ENCODE data around the gene SETD4. TPM values are rescaled to one million over a fixed set of nuclear protein-coding genes. Genes with fewer than 3 reads are reported as not detected.

The SETD4 gene
- total RNA-seq, 1 experiment from 2014 or later: 15.6 TPM

GRCh38 chr21:36030581-36031189, 29.6 kb downstream of the SETD4 start:
- POLR2A ChIA-PET: no interaction called here
- no TSS peak for BruUV-seq (replicated peaks)
- H3K27ac ChIP-seq (ENCODE audit: low read length): no peak overlapping the region
- TF ChIP-seq POLR2AphosphoS5 (IDR thresholded peaks at IDR 0.05; ENCODE audit: low read depth, low read length): no peak
- TF ChIP-seq, protein P1, sequence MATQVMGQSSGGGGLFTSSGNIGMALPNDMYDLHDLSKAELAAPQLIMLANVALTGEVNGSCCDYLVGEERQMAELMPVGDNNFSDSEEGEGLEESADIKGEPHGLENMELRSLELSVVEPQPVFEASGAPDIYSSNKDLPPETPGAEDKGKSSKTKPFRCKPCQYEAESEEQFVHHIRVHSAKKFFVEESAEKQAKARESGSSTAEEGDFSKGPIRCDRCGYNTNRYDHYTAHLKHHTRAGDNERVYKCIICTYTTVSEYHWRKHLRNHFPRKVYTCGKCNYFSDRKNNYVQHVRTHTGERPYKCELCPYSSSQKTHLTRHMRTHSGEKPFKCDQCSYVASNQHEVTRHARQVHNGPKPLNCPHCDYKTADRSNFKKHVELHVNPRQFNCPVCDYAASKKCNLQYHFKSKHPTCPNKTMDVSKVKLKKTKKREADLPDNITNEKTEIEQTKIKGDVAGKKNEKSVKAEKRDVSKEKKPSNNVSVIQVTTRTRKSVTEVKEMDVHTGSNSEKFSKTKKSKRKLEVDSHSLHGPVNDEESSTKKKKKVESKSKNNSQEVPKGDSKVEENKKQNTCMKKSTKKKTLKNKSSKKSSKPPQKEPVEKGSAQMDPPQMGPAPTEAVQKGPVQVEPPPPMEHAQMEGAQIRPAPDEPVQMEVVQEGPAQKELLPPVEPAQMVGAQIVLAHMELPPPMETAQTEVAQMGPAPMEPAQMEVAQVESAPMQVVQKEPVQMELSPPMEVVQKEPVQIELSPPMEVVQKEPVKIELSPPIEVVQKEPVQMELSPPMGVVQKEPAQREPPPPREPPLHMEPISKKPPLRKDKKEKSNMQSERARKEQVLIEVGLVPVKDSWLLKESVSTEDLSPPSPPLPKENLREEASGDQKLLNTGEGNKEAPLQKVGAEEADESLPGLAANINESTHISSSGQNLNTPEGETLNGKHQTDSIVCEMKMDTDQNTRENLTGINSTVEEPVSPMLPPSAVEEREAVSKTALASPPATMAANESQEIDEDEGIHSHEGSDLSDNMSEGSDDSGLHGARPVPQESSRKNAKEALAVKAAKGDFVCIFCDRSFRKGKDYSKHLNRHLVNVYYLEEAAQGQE (IDR thresholded peaks at IDR 0.05; ENCODE audit: insufficient read depth in 1 of 2, low read depth in 2 of 2, low read length in 1 of 2): no peak
- TF ChIP-seq, protein P2, sequence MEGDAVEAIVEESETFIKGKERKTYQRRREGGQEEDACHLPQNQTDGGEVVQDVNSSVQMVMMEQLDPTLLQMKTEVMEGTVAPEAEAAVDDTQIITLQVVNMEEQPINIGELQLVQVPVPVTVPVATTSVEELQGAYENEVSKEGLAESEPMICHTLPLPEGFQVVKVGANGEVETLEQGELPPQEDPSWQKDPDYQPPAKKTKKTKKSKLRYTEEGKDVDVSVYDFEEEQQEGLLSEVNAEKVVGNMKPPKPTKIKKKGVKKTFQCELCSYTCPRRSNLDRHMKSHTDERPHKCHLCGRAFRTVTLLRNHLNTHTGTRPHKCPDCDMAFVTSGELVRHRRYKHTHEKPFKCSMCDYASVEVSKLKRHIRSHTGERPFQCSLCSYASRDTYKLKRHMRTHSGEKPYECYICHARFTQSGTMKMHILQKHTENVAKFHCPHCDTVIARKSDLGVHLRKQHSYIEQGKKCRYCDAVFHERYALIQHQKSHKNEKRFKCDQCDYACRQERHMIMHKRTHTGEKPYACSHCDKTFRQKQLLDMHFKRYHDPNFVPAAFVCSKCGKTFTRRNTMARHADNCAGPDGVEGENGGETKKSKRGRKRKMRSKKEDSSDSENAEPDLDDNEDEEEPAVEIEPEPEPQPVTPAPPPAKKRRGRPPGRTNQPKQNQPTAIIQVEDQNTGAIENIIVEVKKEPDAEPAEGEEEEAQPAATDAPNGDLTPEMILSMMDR (IDR thresholded peaks at IDR 0.05): no peak
- no peak for TF ChIP-seq SIN3A (IDR thresholded peaks at IDR 0.05; ENCODE audit: borderline replicate concordance, insufficient read depth, low read depth, low read length)
- no peak for TF ChIP-seq TCF7L2 (IDR thresholded peaks at IDR 0.05; ENCODE audit: low read depth, low read length)
- H3K4me3 ChIP-seq (ENCODE audit: low read depth in 2 of 2, low read length in 2 of 2): no peak overlapping the region
- H3K36me3 ChIP-seq (ENCODE audit: control insufficient read depth, insufficient read depth, low read length): no peaks in the 10 kb centered on the region
- CTCF ChIA-PET: interaction anchor here (0.6 to 0.7 kb wide), 2 partner anchors 21 to 130 kb away, joined by 6 to 8 read pairs; no protein-coding TSS in a partner anchor
- no peaks in the 10 kb centered on the region for H3K27me3 ChIP-seq (ENCODE audit: control insufficient read depth, insufficient read depth, low read length)
- no peaks in the 10 kb centered on the region for H3K9me3 ChIP-seq (ENCODE audit: control insufficient read depth, insufficient read depth, low read depth, low read length)
- H3K4me1 ChIP-seq (ENCODE audit: control insufficient read depth, insufficient read depth, low read length): no peaks in the 10 kb centered on the region
- ATAC-seq (no peak), DNase-seq (ENCODE audit: low read depth, low spot score) (no peak)
- intact Hi-C loops (cut with micrococcal nuclease; ENCODE audit: unreplicated experiment): no loop called here
- in situ Hi-C loops (cut with HindIII; ENCODE audit: low pct_unique_long_range_greater_than_20kb, low sequenced_read_pairs): no loop called here

- in situ Hi-C loops (cut with HindIII; ENCODE audit: low pct_unique_long_range_greater_than_20kb, low sequenced_read_pairs): no loop called here
- BruUV-seq (replicated peaks): no TSS peak
- no peak for ATAC-seq
Measured at GRCh38 chr21:36029309-36029708, 31.0 kb downstream of the SETD4 start.

More at GRCh38 chr21:36029309-36029708, 31.0 kb downstream of the SETD4 start:
- no peak for DNase-seq (ENCODE audit: low read depth, low spot score)
- ChIA-PET POLR2A (no interaction called here), CTCF (interaction anchor here (0.7 to 1.2 kb wide), 3 partner anchors 18 to 341 kb away, joined by 3 to 4 read pairs (median 3); no protein-coding TSS in a partner anchor)
- no peak overlapping the region for H3K4me3 ChIP-seq (ENCODE audit: low read depth in 2 of 2, low read length in 2 of 2)
- H3K27me3 ChIP-seq (ENCODE audit: control insufficient read depth, insufficient read depth, low read length): no peaks in the 10 kb centered on the region
- no peaks in the 10 kb centered on the region for H3K4me1 ChIP-seq (ENCODE audit: control insufficient read depth, insufficient read depth, low read length)
- H3K9me3 ChIP-seq (ENCODE audit: control insufficient read depth, insufficient read depth, low read depth, low read length): no peaks in the 10 kb centered on the region
- TF ChIP-seq, protein P1 (IDR thresholded peaks at IDR 0.05; ENCODE audit: insufficient read depth in 1 of 2, low read depth in 2 of 2, low read length in 1 of 2): no peak
- TF ChIP-seq SIN3A (IDR thresholded peaks at IDR 0.05; ENCODE audit: borderline replicate concordance, insufficient read depth, low read depth, low read length) (no peak), TCF7L2 (IDR thresholded peaks at IDR 0.05; ENCODE audit: low read depth, low read length) (no peak), POLR2AphosphoS5 (IDR thresholded peaks at IDR 0.05; ENCODE audit: low read depth, low read length) (no peak)
- TF ChIP-seq, protein P2 (IDR thresholded peaks at IDR 0.05): no peak
- H3K36me3 ChIP-seq (ENCODE audit: control insufficient read depth, insufficient read depth, low read length): no peaks in the 10 kb centered on the region
- H3K27ac ChIP-seq (ENCODE audit: low read length): no peak overlapping the region
- intact Hi-C loops (cut with micrococcal nuclease; ENCODE audit: unreplicated experiment): loop anchor here (10.0 kb wide), 1 partner anchor 85 kb away; no protein-coding TSS in a partner anchor
